Lower leg skin (tissue), 4 donors: ENCODE results near the gene PLEKHG2. TPM values are rescaled to one million over a fixed set of nuclear protein-coding genes. Genes with fewer than 3 reads are reported as not detected.
"Not testable (repeated sequence)": the region's sequence is repeated elsewhere in the genome, so short reads cannot be mapped to it uniquely, and the experiment has no call there.

Experiments used
- DNase-seq, 2 donors: peaks; one replicate each; pipeline ENCODE4 v3.0.0-alpha.2; 2019; ENCODE audit warnings: low spot score in 2 of 2
- H3K4me3 ChIP-seq: fragments of 200-600 bp; sonication (generic); 2 replicates; pipeline ENCODE4 v1.5.1; 2017; ENCODE audit warnings: mild to moderate bottlenecking, low read depth; ENCODE audit not compliant: poor library complexity, severe bottlenecking
- POLR2A ChIP-seq, 2 donors: fragments of 450-650 bp; IDR thresholded peaks; one replicate each; pipeline ENCODE4 v1.6.1; 2016 to 2017; ENCODE audit warnings: antibody characterized with exemption in 2 of 2, mild to moderate bottlenecking in 1 of 2, moderate library complexity in 1 of 2
- WGBS, 2 donors: methylation state at CpG; one replicate each; pipeline ENCODE4 v1.1.5; 2018; 5-methylcytosine and 5-hydroxymethylcytosine counted together
- intact Hi-C: fragments of 100-400 bp; cut with DNase I; formaldehyde crosslinking; loops from one replicate; pipeline ENCODE4 v1.15.0; 2023; ENCODE audit warnings: low total_unique reads
- total RNA-seq, 4 donors: library from RNA; depleted of rRNA; stranded (reverse); fragments of >200 nt; gene quantifications; one replicate each; pipeline ENCODE4 v1.1.0, GENCODE V29; 2016
- TF ChIP-seq, protein P1 (sequence below), 3 donors: fragments of 450-650 bp; IDR thresholded peaks; one replicate each; pipeline ENCODE4 v1.5.1; 2016; ENCODE audit warnings: antibody characterized with exemption in 3 of 3, mild to moderate bottlenecking in 3 of 3, moderate library complexity in 2 of 3

PLEKHG2 gene
- total RNA-seq, 4 donors from 2014 or later, result 3.0 to 6.4 (median 4.3) TPM

DNA sequence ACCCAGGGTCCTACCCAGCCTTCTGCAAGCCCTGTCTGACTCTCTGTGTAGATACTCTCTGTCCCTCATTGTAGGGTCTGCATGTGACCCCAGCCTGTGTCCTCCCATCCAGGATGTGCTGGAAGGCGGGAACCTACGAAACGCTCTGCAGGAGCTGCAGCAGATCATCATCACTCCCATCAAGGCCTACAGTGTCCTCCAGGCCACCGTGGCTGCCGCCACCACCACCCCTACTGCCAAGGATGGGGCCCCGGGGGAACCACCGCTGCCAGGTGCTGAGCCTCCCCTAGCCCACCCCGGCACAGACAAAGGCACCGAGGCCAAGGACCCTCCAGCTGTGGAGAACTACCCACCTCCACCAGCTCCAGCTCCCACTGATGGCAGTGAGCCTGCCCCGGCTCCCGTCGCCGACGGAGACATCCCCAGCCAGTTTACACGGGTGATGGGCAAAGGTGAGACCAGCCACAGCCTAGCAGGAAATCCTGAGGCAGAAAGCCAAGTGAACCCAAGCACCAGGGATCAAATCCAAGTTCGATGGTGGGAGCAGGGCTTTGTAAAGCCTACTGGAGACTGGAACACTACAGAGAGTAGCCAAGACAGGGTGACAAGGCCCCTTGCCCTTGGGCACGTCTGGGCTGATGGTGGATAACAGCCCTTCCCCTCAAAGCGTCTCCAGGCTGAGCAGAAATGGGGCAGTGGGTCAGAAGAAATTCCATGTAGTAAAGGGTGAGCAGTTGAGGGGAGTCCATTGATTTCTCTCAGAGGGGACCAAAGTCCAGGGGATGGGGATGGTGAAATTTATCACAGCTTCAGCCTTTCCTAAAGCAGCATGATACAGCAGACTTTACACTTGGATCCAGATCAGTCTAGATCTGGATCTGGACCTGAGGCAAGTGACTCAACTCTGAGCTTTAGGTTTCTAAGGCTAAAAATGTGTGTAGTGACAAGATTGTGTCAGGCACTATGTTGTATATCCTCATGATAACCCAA is 34.8 kb upstream of the PLEKHG2 start:
- no peak for TF ChIP-seq POLR2A (IDR thresholded peaks at IDR 0.05)
- TF ChIP-seq, protein P1, sequence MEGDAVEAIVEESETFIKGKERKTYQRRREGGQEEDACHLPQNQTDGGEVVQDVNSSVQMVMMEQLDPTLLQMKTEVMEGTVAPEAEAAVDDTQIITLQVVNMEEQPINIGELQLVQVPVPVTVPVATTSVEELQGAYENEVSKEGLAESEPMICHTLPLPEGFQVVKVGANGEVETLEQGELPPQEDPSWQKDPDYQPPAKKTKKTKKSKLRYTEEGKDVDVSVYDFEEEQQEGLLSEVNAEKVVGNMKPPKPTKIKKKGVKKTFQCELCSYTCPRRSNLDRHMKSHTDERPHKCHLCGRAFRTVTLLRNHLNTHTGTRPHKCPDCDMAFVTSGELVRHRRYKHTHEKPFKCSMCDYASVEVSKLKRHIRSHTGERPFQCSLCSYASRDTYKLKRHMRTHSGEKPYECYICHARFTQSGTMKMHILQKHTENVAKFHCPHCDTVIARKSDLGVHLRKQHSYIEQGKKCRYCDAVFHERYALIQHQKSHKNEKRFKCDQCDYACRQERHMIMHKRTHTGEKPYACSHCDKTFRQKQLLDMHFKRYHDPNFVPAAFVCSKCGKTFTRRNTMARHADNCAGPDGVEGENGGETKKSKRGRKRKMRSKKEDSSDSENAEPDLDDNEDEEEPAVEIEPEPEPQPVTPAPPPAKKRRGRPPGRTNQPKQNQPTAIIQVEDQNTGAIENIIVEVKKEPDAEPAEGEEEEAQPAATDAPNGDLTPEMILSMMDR (IDR thresholded peaks at IDR 0.05), result no peak
- no peak overlapping the region for H3K4me3 ChIP-seq
- WGBS, 2 donors, result 86 to 88% methylated on average over 16 to 18 of the region's 18 CpGs
- intact Hi-C loops, result no loop called here
- DNase-seq, result no peak

GRCh38 chr19:39379366-39379765 is 33.1 kb upstream of the PLEKHG2 start:
- WGBS, 2 donors, result 85 to 92% methylated on average over 4 of the region's 4 CpGs
- H3K4me3 ChIP-seq, DNase-seq, intact Hi-C loops: not testable (repeated sequence)

- no peak for DNase-seq
- no peak overlapping the region for H3K4me3 ChIP-seq
- no peak for TF ChIP-seq POLR2A (IDR thresholded peaks at IDR 0.05)
- TF ChIP-seq, protein P1 (IDR thresholded peaks at IDR 0.05), result no peak
- intact Hi-C loops, result no loop called here
- 83 to 85% methylated on average over 14 of the region's 14 CpGs for WGBS, 2 donors
These were observed 32.5 kb upstream of the PLEKHG2 start for GRCh38 chr19:39379865-39380396.

DNA sequence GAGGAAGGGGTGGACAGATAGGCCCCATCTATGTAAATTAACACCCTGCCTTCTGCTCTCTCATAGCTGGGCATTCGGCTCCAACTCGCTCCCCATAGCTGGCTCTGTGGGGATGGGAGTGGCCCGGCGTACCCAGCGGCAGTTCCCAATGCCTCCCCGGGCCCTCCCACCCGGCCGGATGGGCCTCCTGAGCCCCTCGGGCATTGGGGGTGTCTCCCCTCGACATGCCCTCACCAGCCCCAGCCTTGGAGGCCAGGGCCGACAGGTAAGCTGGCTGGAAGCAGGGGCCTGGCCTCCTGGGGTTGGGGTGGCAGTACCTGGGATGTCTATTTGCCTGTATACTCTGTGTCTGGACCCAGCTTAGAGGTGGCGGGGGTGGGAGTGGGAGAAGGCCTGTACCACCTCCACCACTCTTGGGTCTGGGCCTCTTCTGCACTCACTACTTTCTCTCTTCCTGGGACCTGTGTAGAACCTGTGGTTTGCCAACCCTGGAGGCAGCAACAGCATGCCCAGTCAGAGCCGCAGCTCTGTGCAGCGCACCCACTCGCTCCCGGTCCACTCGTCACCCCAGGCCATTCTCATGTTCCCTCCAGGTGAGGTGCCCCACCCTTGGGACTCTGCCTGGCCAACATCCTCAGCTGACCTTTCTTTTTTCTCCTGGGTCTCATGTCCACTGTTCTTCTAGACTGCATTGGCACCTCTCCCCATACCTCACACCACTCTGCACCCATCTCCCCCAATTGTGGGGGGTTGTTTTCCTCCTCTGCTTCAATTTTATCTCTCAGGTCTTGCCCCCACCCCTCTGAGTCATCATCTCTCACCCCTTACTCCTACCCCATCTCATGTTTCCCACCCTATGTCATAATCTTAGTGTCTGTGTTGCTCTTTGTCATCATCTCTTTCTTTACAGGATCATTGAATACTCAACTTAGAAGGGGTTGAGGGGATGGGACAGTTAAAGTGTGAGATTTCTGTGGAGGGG is 31.7 kb upstream of the PLEKHG2 start:
- no peak for TF ChIP-seq POLR2A (IDR thresholded peaks at IDR 0.05)
- TF ChIP-seq, protein P1 (IDR thresholded peaks at IDR 0.05), result no peak
- WGBS, 2 donors, result 81 to 83% methylated on average over 17 of the region's 17 CpGs
- no peak for DNase-seq
- intact Hi-C loops, result no loop called here
- no peak overlapping the region for H3K4me3 ChIP-seq

DNA sequence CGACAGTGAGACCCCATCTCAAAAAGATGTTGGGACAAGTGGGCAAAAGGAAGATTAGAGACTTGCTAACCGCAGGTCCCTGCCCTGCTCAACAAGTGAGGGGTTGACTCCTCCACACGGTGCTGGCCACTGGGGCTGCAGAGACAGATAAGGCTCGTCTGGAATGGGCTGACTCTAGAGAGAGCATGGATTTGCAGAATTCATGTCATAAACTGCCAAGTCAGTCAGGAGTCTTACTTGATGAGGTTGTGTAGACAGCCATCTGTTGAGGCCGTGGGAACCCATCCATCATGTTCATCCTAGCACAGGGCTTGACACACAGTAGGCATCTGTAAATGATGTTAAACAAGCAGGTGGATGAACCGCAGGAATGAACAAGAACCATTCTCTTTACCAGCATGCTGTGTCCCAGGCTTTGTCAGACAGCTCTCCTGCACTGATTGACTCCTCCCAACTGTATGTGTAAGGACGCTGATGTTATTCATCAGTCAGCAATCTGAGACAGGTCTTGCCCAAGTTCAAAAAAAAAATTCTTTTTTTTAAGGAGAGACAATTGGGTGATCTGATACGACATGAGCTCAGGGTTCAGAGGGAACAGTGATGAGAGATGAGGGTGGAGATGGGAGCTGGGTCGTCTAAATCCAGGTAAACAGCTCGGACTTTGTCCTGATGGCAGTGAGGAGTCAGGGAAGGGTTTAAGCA is 30.4 kb upstream of the PLEKHG2 start:
- 78 to 81% methylated on average over 10 of the region's 10 CpGs for WGBS, 2 donors
- no peak for TF ChIP-seq POLR2A (IDR thresholded peaks at IDR 0.05)
- TF ChIP-seq, protein P1 (IDR thresholded peaks at IDR 0.05), result no peak
- intact Hi-C loops, result no loop called here
- no peak overlapping the region for H3K4me3 ChIP-seq
- DNase-seq, result no peak
